IPS-NIHi7 (cell line): ENCODE results near the gene ZFY.

Experiments used
- DNase-seq: peaks from one replicate; pipeline ENCODE4 v3.0.0; 2012; ENCODE audit warnings: mixed read lengths; ENCODE audit errors: extremely low spot score

ZFY gene

DNA sequence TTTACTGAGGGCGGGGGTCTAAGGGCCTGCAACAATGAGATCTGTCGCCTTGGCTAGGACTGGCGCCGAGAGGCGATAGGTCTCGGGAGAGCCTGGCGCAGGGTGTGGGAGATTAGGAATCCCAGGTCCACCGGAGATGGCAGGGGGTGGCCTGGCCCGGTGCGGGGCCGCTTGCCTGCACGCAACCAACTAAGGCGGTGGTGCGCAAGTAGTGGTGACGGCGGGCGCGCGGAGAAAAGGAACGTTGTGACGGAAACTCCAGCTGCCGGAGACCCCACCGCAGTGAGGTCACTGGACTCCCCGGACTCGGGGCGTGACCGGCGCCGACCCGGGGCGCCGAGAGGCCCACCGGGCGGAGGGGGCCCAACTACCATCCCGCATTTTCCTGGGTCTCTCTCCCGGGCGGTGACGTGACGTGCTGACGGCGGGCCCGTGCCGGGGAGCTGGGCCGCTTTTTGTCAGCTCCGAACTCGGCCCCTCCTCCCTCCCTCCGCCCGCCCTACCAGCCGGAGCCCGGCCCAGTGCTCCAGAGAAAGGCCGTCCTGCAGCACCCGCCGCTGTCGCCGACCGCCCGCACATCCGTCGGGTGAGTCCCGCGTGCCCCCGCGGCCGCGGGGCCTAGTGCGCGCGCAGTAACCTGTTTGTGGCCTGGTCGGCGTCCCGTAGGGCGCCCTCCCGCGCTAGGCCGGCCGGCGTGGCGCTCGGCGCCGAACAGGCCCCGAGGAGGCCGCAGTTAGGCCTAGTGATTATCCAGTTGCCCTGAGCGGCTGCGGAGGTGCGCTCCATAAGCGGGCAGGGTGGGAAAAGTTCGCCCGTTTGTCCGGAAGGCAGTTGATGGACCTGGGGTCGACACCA, at the start of gene ZFY:
Gene ZFY, plus strand, starts transcription at position 521 of the 855 bp plus-strand sequence. CDS start 18,556 bp downstream, outside the sequence.
- DNase-seq, result no peak

GRCh38 chrY:2885880-2886279, 49.3 kb upstream of the ZFY start:
- no peak for DNase-seq

DNA sequence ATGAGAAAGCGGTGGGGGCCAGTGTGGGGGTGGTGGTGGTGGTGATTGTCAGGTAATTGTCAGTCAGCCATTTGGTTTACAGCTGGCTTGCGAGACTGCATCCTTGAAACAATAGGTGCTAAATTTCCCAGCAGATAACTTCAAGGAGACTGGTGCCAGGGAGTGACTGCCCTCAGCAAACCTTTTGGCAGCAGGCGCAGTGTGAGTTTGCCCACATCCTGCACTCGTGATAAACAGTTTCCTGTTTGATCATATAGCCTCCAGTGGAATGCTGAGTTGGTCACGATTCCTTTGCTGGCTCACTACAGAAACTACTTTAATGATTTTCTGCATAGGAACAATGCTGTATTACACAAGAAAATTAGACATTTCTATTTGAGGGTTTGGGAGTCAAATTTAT, 47.8 kb upstream of the ZFY start:
- no peak for DNase-seq

- no peak for DNase-seq
These were observed 47.2 kb upstream of the ZFY start for GRCh38 chrY:2887955-2888354.

DNA sequence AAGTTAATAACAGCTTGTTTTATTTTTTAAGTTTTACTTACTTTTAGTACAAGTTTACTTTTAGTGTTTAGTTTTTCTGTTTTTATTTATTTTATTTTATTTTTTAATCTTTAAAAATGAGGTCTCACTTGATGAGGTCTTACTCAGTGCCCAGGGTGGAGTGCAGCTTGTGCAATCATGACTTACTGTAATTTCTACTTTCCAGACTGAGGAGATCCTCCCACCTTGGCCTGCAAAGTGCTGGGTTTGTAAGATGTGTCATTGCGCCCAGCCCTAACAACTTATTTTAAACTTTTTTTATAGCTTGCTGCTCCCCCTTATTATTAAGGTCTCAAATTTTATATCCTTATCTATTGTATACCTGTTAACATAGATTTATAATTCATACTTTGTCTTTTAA, 41.7 kb upstream of the ZFY start:
- no peak for DNase-seq

DNA sequence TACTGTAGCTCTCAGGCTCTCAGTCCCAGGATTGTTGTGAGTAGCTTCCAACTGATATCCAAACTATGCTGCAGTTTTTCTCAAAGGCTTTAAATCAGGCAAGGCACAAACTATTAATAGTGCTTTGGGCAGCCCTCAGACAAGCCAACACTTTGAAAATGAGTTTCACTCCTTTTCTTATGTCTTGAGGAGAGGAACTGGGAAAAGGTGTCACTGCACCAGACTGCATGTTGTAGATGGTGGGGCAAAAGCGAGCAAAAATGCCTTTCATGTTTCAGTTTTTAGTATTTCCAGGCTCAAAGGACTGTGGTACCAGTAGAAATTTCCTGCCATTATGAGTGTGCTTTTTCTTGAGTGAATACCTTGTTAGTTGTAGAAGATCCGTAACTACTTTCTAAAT, 39.1 kb upstream of the ZFY start:
- DNase-seq, result no peak

DNA sequence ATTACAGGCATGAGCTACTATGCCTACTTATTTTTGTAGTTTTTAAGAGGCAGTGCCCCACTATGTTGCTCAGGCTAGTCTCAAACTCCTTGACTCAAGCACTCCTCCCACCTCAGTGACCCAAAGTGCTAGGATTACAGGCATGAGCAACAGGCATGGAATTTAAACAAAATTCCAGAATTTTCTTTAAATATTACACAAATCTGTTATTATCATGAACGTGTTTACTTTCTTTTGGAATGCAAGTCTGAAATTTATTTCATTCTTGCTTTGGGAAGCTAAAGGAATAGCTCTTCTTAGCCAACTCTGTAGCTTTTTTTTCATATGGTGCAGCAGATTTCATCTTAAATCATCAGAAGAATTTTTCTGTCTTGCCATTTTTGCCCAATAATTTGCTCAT, 27.8 kb upstream of the ZFY start:
- no peak for DNase-seq

DNA sequence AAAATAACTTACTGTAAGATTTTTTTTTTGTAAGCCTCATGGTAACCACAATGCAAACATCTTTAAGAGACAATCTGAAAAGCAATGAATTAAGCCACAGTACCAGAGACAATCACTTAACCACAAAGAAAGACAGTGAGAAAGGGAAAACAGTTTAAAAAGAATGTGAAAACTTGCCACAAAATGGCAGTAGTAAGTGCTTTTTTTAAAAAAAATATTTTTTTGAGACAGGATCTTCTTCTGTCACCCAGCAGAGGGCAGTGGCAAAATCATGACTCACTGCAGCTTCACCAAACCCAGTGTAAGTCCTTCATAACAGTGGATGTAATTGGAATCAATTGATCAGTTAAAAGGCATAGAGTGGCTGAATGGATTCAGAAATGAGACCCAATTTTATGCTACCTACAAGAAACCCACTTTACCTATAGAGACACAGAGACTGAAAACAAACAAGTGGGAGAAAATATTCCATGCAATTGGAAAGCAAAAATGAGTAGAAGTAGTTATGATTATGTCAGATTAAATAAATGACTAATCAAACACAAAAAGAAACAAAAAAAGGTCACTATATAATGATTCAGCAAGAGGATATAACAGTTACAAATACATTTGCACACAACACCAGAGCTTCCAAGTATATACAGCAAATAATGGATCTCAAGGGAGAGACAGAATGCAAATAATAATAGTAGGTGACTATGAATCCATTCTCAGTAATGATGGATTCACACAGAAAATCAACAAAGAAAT, 21.9 kb upstream of the ZFY start:
- no peak for DNase-seq

DNA sequence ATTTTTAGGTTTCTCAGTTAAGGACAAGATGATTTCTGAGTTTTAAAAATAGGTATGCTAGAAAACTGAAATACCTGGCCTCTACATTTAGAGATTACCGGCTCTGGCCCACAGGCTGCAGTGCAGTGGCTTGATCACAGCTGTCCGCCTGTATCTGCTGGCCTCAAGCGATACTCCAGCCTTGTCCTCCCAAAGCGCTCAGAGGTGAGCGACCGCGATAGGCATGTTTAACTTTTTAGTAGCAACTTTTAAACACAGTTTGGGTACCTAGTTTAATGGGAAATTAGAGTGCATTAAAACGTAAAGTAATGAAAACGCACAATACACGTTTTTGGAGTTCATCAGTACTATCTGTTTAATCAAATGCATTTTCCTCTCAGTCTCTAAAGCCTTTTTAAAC, 1.1 kb upstream of the ZFY start:
- DNase-seq, result no peak

DNA sequence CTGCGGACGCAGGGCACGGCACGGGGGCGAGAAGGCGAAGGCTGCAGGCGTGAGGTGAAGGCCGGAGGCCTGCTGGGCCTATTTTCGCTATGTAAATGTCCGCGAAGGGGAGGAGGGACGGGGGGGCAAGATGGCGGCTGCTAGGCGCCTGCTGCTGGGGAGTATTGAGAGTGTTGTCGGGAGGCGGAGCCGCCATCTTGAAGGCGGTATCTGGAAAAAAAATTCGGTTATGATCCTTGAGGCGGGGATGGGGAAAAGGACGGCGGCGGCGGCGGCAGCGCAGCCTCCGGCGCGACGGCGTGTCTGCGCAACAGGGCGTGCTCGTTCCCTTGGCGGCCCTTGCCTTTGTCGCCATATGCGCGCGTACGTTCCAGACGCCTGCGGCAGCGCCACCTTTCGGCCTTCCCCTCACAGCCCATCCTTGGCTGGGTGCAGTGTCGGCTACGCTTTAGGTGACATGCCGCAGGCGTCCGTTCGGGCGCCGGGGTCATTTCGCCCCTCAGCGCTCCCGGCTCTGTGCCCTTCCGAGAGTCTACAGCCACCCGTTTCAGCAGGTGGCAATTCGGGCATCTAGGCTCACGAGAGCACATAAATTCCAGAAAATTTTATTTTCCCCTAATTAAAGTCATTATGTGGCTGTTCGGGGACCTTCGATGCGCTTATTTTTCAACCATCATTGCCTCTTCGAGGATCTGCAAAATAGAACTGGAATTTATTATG, 695 bp downstream of the ZFY start:
- DNase-seq, result no peak

- no peak for DNase-seq
These were observed 1.2 kb downstream of the ZFY start for GRCh38 chrY:2936436-2936750.

- DNase-seq, result no peak
These were observed 2.0 kb downstream of the ZFY start for GRCh38 chrY:2937149-2937548.

DNA sequence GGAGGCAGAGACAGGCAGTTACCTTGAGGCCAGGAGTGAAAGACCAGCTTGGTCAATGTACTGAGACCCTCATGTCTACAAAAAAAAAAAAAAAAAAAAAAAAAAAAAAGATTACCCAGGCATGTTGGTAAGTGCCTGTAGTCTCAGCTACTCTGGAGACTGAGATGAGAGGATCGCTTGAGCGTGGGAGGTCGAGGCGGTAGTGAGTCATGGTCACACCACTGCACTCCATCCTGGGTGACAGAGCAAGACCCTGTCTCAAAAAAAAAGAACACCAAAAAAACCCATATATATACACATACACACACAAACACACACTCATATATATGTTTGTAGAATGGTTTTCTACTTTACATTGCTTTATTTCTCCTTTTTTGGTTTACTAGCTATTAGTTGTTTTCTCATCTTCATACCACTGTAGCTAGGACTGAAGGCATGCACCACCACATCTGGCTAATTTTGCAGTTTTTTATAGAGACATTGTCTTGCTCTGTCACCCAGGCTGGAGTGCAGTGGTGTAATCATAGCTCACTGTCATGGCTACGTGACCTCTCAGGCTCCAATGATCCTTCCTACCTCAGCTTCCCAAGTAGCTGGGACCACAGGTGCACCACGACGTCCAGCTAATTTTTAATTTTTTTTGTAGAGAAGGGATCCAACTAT, 14.5 kb downstream of the ZFY start:
- no peak for DNase-seq

GRCh38 chrY:2950655-2951054, 15.5 kb downstream of the ZFY start:
- no peak for DNase-seq

DNA sequence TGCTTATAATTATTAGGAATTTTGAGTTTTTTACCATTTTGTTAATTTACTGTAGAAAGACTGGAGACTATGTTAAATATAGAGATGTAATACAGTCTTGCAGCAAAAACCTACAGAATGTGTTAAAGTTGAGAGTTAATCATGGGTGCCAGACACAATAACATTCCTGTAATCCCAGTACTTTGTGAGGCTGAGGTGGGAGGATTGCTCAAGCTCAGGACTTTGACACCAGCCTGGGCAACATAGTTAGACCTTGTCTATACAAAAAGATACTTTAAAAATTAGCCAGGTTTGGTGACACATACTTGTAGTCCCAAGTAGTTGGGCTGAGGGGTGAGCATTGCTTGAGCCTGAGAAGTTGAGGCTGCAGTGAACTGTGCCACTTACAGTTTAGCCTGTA, 17.7 kb downstream of the ZFY start:
- DNase-seq, result no peak

DNA sequence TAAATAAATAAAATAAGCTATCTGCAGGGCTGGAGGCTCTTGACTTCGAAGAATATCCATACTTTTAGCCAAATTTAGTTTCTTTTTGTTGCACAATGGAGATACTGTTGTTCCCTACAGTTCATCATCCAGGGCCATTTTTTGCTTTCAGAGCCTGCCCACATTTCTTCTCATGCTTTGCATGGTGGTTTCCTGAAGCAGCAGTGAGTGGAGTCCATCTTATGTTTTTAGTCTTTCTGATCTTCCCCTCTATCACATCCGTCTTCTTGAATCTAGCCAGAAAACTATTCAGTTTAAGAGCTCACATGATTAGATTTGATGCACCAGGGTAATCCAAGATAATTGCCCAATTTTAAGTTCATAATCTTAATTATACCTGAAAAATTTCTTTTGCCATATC, 19.6 kb downstream of the ZFY start:
- DNase-seq, result no peak

GRCh38 chrY:2955561-2955960, 20.4 kb downstream of the ZFY start:
- no peak for DNase-seq

DNA sequence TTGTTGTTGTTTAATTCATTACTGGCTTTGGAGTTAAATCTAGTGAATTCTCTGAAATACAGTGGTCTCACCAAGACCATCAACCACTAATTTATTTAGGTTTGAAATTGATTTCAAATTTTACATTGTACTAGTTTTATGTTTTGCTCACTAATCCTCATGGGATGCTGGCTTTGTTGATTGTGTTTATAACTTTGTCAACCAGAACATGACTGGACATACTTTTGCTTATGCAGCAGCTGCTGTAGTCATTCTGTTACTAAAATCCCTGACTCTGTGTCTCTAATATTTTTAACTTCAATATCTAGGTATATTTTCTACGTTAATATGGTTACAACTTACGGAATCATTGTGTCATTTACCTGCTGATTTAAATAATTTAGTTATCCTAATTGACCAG, 26.9 kb downstream of the ZFY start:
- no peak for DNase-seq

- no peak for DNase-seq
These were observed 29.6 kb downstream of the ZFY start for GRCh38 chrY:2964814-2965213.

DNA sequence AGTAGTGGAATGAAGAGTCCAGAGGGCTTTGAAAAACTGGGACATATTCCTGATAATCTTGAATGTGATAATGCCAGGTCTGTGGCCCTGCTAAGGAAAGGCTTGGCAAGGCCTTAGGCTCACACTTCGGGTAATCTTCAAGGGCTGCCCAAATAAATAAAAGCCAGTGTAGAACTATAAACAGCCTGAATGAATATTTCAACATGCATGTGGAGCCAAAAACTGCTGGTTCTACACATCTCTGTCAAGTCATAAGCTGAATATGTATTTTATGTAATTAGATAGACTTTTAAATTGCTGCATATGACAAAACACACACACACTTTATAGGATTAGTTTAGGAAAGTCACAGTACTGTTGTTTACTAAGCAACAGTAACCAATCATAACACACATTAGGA, 30.4 kb downstream of the ZFY start:
- no peak for DNase-seq

- no peak for DNase-seq
These were observed 34.4 kb downstream of the ZFY start for GRCh38 chrY:2969561-2969960.

DNA sequence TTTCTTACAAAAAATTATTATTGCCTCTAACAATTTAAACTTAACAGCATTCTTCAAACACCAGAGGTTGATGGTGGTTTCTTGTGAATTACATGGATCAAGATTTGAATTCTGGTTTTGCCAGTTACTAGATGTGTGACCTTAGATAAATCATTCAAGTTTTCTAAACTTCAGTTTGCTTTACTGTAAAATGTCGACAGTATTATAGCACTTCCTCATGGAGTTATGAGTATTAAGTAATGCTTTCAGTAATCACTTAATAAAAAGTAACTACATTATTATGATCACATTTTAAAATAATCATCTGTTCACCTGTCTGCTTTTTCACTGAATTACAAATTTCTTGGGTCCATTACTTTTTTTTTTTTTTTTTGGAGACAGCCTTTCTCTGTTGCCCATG, 37.5 kb downstream of the ZFY start:
- no peak for DNase-seq
